HG03097 (cell line): ENCODE data around the gene ARID5A.
A peak's percentile ranks its signal among the peaks of the same experiment; 100 is the strongest.
"Not testable (repeated sequence)": the region's sequence is repeated elsewhere in the genome, so short reads cannot be mapped to it uniquely, and the experiment has no call there.

ENCODE experiments used
- ATAC-seq: cut with Tn5 transposase; IDR thresholded peaks from one replicate; pipeline ENCODE4 v1.9.1; 2021; ENCODE audit not compliant: unreplicated experiment, low FRiP score

The ARID5A gene, protein sequence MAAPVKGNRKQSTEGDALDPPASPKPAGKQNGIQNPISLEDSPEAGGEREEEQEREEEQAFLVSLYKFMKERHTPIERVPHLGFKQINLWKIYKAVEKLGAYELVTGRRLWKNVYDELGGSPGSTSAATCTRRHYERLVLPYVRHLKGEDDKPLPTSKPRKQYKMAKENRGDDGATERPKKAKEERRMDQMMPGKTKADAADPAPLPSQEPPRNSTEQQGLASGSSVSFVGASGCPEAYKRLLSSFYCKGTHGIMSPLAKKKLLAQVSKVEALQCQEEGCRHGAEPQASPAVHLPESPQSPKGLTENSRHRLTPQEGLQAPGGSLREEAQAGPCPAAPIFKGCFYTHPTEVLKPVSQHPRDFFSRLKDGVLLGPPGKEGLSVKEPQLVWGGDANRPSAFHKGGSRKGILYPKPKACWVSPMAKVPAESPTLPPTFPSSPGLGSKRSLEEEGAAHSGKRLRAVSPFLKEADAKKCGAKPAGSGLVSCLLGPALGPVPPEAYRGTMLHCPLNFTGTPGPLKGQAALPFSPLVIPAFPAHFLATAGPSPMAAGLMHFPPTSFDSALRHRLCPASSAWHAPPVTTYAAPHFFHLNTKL

DNA sequence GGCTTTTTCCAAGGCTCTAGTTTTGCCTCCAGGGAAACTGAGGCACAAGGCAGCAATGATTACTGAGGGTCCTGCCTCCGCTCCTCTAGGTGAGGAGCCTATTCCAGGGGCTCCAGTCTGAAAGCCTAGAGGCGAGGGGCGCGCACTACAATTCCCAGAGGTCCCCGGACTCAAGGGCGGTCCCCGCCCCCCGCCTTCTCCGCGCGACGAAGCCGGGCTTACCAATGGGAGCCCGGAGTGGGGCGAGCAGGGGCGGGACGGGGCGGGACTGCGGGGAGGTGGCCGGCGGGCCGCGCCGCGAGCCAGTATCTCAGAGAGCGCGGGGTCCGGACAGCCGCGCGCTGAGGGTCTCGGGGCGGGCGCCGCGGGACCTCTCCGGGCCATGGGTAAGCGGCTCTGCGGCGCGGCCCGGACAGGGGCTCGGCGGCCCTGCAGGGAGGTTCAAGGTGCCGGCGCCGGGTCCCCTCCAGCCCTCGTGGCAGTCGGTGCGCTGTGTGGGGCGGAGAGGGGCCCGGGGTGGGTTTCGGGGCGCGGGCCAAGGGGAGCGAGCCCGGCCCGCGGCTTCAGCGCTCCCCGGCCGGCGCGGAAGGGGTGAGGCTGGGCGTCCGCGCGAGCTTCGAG is at the start of gene ARID5A:
TSS of gene ARID5A (plus strand) at position 308 of the 621 bp plus-strand sequence. CDS start at position 383, 75 bp downstream.
- ATAC-seq = peak; percentile 37

DNA sequence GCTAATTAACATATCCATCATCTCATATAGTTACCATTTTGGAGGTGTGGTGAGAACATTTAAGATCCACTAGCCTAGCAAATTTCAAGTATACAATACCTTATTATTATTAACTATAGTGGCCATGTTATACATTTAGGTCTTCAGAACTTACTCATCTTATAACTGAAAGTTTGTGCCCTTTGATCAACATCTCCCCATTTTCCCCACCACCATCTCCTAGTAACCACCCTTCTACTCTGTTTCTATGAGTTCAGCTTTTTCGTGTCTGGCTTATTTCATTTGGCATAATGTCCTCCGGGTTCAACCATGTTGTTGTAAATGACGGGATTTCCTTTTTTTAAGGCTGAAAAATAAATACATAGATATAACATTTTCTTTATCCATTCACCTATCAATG is 47.3 kb upstream of the ARID5A start:
- no peak for ATAC-seq

DNA sequence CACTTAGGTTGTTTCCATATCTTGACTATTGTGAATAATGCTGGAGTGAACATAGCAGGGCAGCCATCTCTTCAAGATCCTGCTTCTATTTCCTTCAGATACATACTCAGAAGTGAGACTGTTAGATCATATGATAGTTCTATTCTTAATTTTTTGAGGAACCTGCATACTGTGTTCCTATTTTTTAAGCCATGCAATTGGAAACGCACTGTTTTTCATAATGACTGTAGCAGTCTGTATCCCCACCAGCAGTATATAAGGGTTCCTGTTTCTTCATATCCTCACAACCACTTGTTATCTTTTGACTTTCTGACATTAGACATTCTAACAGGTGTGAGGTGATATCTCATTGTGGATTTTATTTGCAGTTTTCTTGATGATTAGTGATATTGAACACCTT is 46.9 kb upstream of the ARID5A start:
- ATAC-seq = no peak

DNA sequence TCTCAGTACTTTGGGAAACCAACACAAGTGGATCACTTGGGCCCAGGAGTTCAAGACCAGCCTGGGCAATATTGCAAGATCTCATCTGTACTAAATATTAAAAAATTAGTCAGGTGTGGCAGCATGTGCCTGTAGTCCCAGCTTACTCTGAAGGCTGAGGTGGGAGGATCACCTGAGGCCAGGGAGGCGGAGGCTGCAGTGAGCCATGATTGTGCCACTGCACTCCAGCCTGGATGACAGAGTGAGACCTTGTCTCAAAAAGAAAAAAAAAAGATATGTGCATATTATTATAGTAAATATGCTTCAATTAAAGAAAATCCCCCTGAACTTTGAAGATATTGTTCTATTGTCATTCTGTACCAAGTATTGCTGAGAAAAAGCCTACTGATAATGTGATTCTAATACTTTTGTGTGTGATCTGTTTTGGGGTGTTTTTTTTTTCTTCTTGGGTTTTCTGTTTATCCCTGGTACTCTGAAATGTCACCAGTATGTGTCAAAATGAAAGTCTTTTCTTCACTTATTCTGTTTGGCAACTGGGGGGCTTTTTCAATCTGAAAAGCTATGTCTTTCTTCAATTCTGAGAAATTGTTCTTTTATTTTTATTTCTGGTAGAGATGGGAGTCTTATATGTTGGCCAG is 44.6 kb upstream of the ARID5A start:
- ATAC-seq = no peak

DNA sequence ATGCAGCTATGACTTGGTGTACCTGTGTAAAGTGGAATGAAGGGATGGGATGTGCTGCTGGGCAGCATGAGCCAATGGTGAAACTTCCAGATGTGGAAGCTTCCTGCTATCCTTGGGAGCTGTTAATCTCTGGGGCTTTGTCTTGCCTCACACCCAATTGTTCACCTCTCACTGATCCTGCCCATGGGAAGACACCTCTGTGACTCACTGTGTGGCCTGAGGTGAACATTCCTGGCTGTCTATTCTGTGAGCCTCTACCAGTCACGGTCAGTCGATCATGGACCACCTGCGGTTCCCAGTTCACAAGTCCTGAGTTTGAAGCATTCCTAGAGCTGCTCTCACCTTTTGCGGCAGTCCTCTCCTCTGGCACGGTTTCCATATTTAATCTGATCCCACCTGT is 43.5 kb upstream of the ARID5A start:
- ATAC-seq = no peak

DNA sequence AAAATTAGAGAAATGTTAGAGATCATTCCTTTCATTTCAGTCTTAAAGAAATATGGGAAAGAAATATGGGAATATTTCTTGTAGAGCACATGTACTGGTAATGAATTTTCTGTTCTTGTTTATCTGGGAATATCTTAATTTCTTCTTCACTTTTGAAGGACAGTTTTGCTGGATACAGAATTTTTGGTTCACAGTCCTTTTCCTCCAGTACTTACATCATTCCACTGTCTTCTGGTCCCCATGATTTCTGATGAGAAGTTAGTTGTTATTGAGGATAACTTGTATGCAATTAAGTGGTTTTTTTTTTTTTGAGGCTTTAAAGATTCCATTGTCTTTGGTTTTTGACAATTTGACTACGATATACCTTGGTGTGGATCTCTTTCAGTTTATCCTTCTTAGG is 42.4 kb upstream of the ARID5A start:
- ATAC-seq = no peak

DNA sequence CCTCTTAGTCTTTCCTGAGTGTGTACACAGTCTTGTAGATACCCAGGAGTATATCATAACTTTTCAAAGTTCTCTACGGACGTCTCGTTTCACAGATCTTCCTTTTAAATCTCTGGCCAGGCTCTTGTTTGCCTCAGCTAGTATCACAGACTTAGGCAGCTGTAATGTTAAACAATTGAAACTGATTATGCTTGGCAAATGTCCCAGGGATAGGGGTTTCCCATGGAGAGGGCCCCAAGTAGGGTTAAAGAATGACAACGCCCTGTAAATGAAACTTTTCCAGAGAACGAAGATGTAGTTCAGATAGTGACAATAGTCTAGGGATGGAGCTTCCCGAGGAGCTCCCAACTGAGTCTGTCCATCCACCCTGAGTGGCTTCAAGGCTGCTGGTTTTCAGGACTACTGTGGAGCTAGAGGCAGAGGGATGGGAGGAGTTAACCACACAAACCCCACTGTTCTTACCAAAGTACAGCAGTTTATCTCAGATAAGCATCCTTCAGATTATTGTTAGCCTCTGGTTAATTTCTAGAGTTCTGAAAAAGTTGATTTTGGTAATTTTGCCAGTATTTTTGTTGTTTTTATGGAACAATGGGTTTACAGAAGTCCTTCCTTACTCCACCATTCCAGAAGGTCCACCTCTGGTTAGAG is 40.4 kb upstream of the ARID5A start:
- ATAC-seq = no peak

DNA sequence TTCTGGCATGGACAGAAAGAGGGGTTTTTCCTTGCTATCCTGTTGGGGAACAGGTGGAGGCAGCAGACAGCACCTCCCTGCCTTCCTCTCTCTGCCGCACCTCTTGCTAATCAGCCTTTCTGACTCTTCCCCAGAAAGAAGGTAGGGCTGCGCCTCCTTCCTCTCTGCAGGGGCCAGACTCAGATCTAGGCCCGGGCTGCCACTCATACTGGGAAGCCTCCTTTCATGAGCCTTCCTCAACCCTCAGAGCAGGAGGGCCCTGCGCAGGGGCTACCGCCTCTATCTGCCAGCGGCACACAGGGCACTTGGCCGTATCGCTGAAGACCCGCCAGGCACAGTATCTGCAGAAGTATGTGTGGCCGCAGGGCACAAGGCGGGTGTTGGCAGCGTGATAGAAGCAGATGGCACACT is 38.5 kb upstream of the ARID5A start:
- no peak for ATAC-seq

DNA sequence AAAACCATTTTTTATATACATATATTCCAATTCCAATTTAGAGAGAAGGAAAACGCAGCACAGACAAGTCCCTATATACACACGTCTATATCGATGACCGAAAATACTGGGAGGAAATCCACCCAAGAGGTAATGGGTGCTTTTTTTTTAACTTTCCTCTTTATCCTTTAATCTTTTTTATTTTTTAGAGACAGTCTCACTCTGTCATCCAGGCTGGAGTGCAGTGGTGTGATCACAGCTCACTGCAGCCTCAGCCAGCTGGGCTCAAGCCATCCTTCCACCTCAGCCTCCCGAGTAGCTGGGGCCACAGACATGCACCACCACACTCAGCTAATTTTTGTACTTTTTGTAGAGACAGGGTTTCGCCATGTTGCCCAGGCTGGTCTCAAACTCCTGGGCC is 37.9 kb upstream of the ARID5A start:
- ATAC-seq = not testable (repeated sequence)

DNA sequence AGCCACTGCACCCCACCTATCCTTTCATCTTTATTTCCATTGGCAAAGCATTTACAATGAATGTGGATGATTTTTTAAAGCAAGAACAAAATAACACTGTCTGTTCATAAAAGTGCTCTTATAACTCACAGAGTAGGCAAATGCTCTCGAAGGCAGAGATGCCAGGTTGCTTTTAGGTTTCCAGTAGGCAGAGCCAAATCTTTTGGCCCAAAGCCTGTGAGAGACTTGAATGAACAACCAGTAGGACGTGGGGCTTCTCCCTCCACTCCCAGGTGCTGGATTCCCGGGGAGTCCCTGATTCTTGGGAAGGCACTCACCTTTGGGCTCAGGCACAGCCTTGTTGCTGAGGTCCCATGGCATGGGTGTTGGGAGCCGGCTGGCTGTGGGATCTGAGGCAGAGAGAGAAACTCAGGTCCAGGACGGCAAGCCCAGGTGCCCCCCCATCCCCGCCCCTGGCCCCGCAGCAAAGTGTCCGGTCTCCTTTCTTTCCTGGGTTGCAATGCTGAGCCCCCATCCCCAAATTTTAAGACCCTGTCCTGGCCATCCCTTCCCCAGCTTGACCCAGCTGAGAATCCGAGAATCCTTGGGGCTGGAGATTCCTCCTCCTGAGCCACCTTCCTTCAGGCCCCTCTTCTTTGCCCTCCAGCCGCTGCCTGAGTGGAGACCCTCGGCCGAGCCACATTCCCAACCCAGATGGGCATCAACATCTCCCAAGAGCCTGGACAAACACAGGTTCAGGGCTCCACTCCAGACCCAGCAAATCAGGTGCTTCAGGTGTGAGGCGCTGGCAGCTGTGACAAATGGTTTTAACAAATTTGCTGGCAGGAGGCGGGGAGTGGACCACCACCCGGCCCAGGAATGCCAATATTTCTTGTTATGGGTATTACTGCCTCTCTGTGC is 37.2 kb upstream of the ARID5A start:
- no peak for ATAC-seq

DNA sequence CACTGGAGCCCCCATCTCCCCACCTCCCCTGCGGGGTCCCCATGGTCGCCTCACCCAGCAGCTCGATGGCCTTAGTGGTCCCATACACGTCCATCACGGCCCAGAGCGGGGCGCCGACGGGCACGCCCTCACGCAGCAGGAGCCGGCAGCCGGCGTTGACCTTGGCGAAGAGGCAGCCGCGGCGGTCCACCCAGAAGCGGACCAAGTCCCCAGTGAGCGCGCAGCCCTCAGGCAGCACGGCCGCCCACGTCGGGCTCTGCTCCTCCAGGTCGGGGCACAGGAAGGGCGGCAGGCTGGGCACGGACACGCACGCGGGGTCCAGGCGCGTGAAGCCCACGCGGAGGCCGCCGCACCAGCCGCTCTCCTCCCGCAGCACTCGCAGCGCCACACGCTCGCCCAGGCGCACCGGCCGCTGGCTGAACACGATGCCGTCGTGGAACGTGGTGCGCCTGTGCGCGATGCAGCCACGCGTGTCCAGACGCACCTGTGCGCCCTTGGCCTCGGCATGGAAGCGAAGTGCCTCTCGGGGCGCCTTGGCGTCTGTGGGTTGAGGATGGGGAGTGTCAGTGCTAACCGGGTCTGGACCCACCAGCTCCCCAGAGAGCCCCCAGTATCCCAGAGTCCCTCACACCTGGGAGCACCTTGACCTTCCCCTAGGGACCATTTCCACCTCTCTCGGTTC is 36.0 kb upstream of the ARID5A start:
- no peak for ATAC-seq

DNA sequence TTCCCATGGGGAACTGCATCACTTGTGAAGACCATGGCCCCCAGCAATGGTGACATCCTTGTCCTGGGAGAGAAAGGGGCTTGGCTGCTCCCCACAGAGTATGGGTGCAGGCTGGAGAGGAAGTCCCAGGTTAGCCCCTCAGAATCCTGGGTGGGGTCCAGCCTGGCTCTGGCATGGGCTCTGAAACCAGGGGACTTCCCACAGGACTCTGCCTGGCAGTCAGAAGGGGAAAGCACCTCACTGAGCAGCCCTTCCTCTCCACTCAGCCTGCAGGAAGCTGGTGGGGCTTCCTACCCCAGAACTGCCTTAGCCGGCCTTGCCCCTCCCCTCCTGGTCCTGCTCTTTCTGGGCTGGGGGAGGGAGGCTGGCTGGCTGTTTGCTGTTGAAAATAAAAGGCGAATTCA is 35.1 kb upstream of the ARID5A start:
- ATAC-seq = no peak

DNA sequence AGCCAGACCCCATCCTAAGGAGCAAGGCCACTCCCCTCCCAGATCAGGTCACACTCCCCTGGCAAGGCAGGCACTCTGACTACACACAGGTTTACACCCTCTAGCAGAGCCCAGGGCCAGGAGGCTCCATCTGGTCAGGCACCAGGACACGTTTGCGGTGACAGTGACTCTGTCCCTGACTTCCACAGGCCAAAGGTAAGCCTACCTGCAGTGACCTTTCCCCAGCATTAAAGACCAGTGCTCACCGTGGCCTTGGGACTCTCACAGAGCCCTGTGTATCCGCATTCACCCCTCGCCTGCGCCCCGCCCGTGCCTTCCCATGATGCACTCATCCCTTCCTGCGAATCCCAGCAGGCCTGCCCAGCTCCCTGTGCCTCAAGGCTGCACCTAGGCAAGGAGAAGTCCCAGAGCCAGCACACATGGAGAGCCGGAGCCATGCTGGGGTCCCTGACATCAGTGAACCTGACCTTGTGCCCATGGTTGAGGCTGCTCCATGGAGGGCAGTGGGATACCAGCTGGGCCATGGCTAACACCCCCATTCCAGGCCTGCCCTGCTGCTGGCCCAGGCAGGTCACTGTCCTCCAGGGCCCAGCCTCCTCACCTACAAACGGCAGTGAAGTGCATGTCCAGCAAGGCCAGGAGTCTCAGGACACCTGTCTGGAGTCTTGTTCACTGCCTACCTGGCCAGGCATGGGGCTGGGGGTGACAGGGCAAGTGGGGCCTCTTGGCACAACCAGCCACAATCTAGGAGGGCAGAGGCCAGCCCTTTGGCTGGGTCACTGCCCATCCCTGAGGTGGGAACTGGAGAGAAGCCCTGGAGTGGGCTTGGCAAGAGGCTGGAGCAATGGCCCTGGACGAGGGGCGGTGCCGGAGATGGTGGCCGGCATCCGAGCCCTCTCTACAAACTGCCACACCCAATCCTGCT is 34.4 kb upstream of the ARID5A start:
- no peak for ATAC-seq

DNA sequence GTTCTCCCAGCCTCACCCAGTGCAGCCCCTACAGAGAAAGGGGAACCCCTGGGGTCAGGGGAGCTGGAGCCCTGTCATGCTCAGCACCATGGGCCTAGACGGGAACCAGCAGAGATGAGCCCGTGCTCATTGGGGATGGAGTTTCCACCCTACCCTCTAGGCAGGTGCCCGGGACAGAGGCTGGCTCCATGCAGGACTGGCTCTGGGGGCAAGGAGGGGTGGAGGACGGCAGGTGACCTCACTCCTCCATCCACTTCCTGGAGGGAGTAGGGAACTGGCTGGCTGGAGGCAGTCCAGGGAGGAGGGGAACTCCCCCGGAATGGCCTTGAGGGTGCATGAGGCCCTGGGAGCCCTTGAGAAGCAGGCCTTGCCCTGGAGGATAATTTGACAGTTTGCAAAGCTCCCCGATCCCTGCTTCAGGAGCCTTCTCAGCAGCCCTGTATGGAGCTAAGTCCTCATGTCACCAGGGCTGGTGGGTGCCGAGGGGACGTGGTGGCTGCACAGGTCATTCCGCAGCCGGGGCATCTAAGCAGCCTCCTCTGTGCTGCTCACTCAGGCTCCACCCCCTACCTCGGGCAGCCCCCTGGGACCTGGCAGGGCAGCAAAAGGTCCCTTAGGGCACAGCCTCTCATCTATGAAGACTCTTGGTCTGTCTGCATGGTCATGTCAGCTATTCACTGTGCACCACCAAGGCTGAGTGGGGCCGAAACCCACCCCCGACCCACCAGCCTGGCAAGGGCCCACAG is 33.5 kb upstream of the ARID5A start:
- ATAC-seq = no peak

DNA sequence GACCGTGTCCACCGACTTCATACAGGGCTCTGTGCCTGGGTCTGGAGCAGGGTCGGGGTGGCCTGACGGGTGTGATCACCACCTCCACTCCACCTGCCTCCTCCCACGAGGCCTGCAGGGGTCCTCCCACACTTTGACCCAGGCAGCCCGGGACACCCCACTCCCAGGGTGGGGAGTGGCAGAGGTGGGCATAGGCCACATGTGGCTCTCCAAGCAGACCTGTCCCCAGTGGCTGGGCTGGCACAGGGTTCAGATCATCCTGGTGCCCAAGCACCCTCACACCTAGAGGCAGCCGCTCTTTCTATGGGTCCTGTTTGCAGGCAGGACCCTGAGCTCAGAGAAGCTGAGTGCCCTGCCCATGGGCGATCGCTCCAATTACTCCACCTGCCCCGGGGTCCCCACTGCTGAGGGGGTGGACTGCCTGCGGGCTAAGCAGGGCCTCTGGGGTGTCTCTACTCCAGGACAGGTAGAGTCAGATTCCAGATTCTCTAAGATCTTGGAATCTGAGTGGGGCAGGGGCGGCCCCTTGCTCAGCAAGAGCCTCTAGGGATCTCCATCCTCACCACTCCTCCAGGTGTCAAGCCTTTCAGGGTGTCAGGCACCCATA is 32.8 kb upstream of the ARID5A start:
- no peak for ATAC-seq

DNA sequence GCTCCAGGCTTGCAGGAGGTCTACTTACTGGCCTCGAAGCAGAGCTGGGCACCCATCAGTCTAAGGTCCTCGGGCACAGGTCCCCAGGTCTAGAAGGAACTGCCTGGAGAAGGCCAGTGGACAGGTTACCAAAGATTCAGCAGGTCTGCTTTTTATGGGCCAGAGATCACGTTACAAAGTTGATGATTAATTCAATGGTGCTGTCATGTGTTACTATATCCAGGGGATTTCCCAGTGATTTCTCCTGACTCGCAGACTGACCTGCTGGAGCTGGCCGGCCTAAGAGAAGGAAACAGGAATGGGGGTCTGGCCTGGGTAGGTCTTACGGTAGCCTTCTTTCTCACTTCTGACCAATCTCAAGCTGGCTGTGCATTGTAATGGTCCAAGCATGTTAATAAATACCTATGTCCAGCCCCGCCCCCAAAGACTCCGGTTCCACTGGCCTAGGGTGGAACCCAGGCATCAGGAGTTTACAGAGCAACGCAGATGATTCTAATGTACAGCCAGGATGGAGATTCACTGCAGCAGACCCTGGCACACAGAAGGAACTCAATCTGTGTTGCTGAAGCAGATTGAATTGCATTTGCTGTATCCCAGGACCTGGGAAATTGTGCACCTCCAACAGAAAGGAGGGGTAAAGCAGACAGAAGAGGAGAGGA is 31.2 kb upstream of the ARID5A start, which contains the start of gene NEURL3:
TSS of gene NEURL3 (minus strand) at position 127 of the 659 bp plus-strand sequence. CDS start at position 56, 71 bp downstream.
- no peak for ATAC-seq
